ENCODE measurements around the gene DAPP1. TPM values are rescaled to one million over a fixed set of nuclear protein-coding genes. Genes with fewer than 3 reads are reported as not detected.

The DAPP1 gene
- polyA plus RNA-seq, 4 donors = 1.8 to 2.4 (median 1.8) TPM; not detected in 1

- peak; percentile 33 for FAIRE-seq
- no peak overlapping the region for H3K4me3 ChIP-seq (ENCODE audit: low read depth in 1 of 3, low read length in 3 of 3)
- peak; percentile 14 to 35 for DNase-seq
- 60 to 71% (median 62%) methylated on average over 2 of the region's 2 CpGs for WGBS, 3 donors
- H3K4me1 ChIP-seq (ENCODE audit: control insufficient read depth in 3 of 3, insufficient read depth in 2 of 3, low read depth in 1 of 3, low read length in 2 of 3) = no peaks in the 10 kb centered on the region
- H3K36me3 ChIP-seq (ENCODE audit: control insufficient read depth in 3 of 3, insufficient read depth in 2 of 3, low read depth in 1 of 3, low read length in 3 of 3) = peaks cover 6 to 15% (median 7%) of the 10 kb centered on the region in 3 donors
- no peaks in the 10 kb centered on the region for H3K9me3 ChIP-seq (ENCODE audit: control insufficient read depth in 2 of 2, insufficient read depth in 1 of 2, low read depth in 1 of 2, low read length in 1 of 2)
- H3K27me3 ChIP-seq (ENCODE audit: control insufficient read depth in 3 of 3, insufficient read depth in 3 of 3, low read length in 3 of 3) = no peaks in the 10 kb centered on the region
- no peak overlapping the region for H3K27ac ChIP-seq (ENCODE audit: low read depth in 1 of 3, low read length in 2 of 3)
These were observed 68.5 kb downstream of the DAPP1 start for GRCh38 chr4:99885063-99885664.

GRCh38 chr4:99885687-99886086 is 69.1 kb downstream of the DAPP1 start:
- Histone ChIP-seq H3K27me3 (ENCODE audit: control insufficient read depth in 3 of 3, insufficient read depth in 3 of 3, low read length in 3 of 3) (no peaks in the 10 kb centered on the region), H3K27ac (ENCODE audit: low read depth in 1 of 3, low read length in 2 of 3) (no peak overlapping the region), H3K4me3 (ENCODE audit: low read depth in 1 of 3, low read length in 3 of 3) (no peak overlapping the region), H3K36me3 (ENCODE audit: control insufficient read depth in 3 of 3, insufficient read depth in 2 of 3, low read depth in 1 of 3, low read length in 3 of 3) (peaks cover 2 to 11% (median 3%) of the 10 kb centered on the region in 3 donors), H3K4me1 (ENCODE audit: control insufficient read depth in 3 of 3, insufficient read depth in 2 of 3, low read depth in 1 of 3, low read length in 2 of 3) (no peaks in the 10 kb centered on the region), H3K9me3 (ENCODE audit: control insufficient read depth in 2 of 2, insufficient read depth in 1 of 2, low read depth in 1 of 2, low read length in 1 of 2) (no peaks in the 10 kb centered on the region)
- DNase-seq (no peak), FAIRE-seq (no peak)

- DNase-seq (no peak), FAIRE-seq (no peak)
- Histone ChIP-seq H3K4me1 (ENCODE audit: control insufficient read depth in 3 of 3, insufficient read depth in 2 of 3, low read depth in 1 of 3, low read length in 2 of 3) (no peaks in the 10 kb centered on the region), H3K36me3 (ENCODE audit: control insufficient read depth in 3 of 3, insufficient read depth in 2 of 3, low read depth in 1 of 3, low read length in 3 of 3) (peaks cover 0 to 9% (median 3%) of the 10 kb centered on the region in 3 donors), H3K9me3 (ENCODE audit: control insufficient read depth in 2 of 2, insufficient read depth in 1 of 2, low read depth in 1 of 2, low read length in 1 of 2) (no peaks in the 10 kb centered on the region), H3K27me3 (ENCODE audit: control insufficient read depth in 3 of 3, insufficient read depth in 3 of 3, low read length in 3 of 3) (no peaks in the 10 kb centered on the region), H3K4me3 (ENCODE audit: low read depth in 1 of 3, low read length in 3 of 3) (no peak overlapping the region), H3K27ac (ENCODE audit: low read depth in 1 of 3, low read length in 2 of 3) (no peak overlapping the region)
- 87 to 90% (median 88%) methylated on average over 4 of the region's 4 CpGs for WGBS, 3 donors
These were observed 69.5 kb downstream of the DAPP1 start for GRCh38 chr4:99886146-99886545.

DNA sequence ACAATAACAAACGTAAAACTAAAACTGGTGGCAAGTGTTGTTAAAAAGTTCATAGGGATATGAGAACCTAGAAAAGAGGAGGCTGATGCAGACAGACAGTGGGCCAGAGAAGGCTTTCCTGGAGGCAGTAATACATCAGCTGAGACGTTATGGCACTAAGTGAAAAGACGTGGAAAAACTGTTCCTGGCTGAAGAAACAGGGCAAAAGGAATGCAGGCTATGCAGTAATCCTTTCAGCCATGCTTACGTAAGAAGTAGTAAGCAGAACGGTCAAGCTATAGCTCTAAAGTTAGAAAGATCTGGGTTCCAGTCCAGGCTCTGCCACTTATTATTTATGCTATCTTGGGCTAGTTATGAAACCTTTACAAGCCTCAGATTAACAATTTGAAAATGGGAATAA is 71.2 kb downstream of the DAPP1 start:
- FAIRE-seq (no peak), DNase-seq (no peak)
- no peaks in the 10 kb centered on the region for H3K4me1 ChIP-seq (ENCODE audit: control insufficient read depth in 3 of 3, insufficient read depth in 2 of 3, low read depth in 1 of 3, low read length in 2 of 3)
- WGBS, 3 donors = 76 to 85% (median 78%) methylated on average over 5 of the region's 5 CpGs
- H3K27ac ChIP-seq (ENCODE audit: low read depth in 1 of 3, low read length in 2 of 3) = no peak overlapping the region
- no peak overlapping the region for H3K4me3 ChIP-seq (ENCODE audit: low read depth in 1 of 3, low read length in 3 of 3)
- no peaks in the 10 kb centered on the region for H3K27me3 ChIP-seq (ENCODE audit: control insufficient read depth in 3 of 3, insufficient read depth in 3 of 3, low read length in 3 of 3)
- H3K9me3 ChIP-seq (ENCODE audit: control insufficient read depth in 2 of 2, insufficient read depth in 1 of 2, low read depth in 1 of 2, low read length in 1 of 2) = no peaks in the 10 kb centered on the region
- H3K36me3 ChIP-seq (ENCODE audit: control insufficient read depth in 3 of 3, insufficient read depth in 2 of 3, low read depth in 1 of 3, low read length in 3 of 3) = peaks cover 0 to 9% (median 2%) of the 10 kb centered on the region in 3 donors

DNA sequence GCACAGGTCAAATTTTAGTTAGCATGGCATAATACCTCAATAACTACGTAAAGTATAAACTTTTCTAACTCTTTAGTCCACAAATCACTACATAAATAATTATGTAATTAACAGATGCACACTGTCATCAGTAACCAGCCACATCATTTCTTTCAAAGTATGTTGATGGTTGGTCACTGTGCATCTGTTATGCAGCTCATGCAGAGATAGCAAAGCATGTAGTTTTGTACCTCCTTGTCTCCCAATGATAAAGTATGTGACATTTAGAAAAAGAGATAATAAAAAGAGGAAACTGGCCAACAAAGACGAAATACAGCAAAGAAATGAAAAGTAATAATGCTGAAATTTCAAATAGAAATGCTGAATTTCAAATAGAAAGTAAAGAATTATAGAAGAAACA is 74.7 kb downstream of the DAPP1 start:
- FAIRE-seq = no peak
- no peak for DNase-seq
- peaks cover 0 to 4% (median 2%) of the 10 kb centered on the region in 3 donors for H3K36me3 ChIP-seq (ENCODE audit: control insufficient read depth in 3 of 3, insufficient read depth in 2 of 3, low read depth in 1 of 3, low read length in 3 of 3)
- peaks cover 3 to 9% (median 5%) of the 10 kb centered on the region in 3 donors for H3K4me1 ChIP-seq (ENCODE audit: control insufficient read depth in 3 of 3, insufficient read depth in 2 of 3, low read depth in 1 of 3, low read length in 2 of 3)
- no peaks in the 10 kb centered on the region for H3K9me3 ChIP-seq (ENCODE audit: control insufficient read depth in 2 of 2, insufficient read depth in 1 of 2, low read depth in 1 of 2, low read length in 1 of 2)
- WGBS, 3 donors = 78 to 82% (median 79%) methylated on average over 2 of the region's 2 CpGs
- no peaks in the 10 kb centered on the region for H3K27me3 ChIP-seq (ENCODE audit: control insufficient read depth in 3 of 3, insufficient read depth in 3 of 3, low read length in 3 of 3)
- no peak overlapping the region for H3K27ac ChIP-seq (ENCODE audit: low read depth in 1 of 3, low read length in 2 of 3)
- H3K4me3 ChIP-seq (ENCODE audit: low read depth in 1 of 3, low read length in 3 of 3) = no peak overlapping the region

DNA sequence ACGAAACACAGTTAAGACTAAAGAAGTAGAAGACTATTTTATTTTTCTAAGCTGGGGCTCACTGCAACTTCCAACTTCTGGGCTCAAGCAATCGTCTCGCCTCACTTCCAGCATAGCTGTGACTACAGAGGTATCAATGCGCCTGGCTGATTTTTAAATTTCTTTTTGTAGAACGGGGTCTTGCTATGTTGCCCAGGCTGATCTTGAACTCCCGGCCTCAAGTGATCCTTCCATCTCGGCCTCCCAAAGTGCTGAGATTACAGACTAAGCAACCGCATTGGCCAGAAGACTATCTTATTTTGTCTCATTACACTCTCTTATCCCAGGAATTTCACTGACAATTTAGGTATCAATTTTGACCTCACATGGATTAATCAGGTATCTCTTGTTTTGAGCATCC is 76.4 kb downstream of the DAPP1 start:
- H3K9me3 ChIP-seq (ENCODE audit: control insufficient read depth in 2 of 2, insufficient read depth in 1 of 2, low read depth in 1 of 2, low read length in 1 of 2) = no peaks in the 10 kb centered on the region
- H3K27me3 ChIP-seq (ENCODE audit: control insufficient read depth in 3 of 3, insufficient read depth in 3 of 3, low read length in 3 of 3) = no peaks in the 10 kb centered on the region
- peak overlapping the region in 2 of 3 donors; percentile 73 to 98 for H3K4me3 ChIP-seq (ENCODE audit: low read depth in 1 of 3, low read length in 3 of 3)
- WGBS, 3 donors = 94 to 96% (median 95%) methylated on average over 8 of the region's 8 CpGs
- no peak for DNase-seq
- H3K4me1 ChIP-seq (ENCODE audit: control insufficient read depth in 3 of 3, insufficient read depth in 2 of 3, low read depth in 1 of 3, low read length in 2 of 3) = peaks cover 3 to 9% (median 5%) of the 10 kb centered on the region in 3 donors
- peak overlapping the region in 1 of 3 donors; percentile 16 for H3K27ac ChIP-seq (ENCODE audit: low read depth in 1 of 3, low read length in 2 of 3)
- FAIRE-seq = no peak
- H3K36me3 ChIP-seq (ENCODE audit: control insufficient read depth in 3 of 3, insufficient read depth in 2 of 3, low read depth in 1 of 3, low read length in 3 of 3) = peaks cover 0 to 4% (median 2%) of the 10 kb centered on the region in 3 donors

GRCh38 chr4:99893839-99894160 is 77.2 kb downstream of the DAPP1 start:
- FAIRE-seq = no peak
- H3K27me3 ChIP-seq (ENCODE audit: control insufficient read depth in 3 of 3, insufficient read depth in 3 of 3, low read length in 3 of 3) = no peaks in the 10 kb centered on the region

DNA sequence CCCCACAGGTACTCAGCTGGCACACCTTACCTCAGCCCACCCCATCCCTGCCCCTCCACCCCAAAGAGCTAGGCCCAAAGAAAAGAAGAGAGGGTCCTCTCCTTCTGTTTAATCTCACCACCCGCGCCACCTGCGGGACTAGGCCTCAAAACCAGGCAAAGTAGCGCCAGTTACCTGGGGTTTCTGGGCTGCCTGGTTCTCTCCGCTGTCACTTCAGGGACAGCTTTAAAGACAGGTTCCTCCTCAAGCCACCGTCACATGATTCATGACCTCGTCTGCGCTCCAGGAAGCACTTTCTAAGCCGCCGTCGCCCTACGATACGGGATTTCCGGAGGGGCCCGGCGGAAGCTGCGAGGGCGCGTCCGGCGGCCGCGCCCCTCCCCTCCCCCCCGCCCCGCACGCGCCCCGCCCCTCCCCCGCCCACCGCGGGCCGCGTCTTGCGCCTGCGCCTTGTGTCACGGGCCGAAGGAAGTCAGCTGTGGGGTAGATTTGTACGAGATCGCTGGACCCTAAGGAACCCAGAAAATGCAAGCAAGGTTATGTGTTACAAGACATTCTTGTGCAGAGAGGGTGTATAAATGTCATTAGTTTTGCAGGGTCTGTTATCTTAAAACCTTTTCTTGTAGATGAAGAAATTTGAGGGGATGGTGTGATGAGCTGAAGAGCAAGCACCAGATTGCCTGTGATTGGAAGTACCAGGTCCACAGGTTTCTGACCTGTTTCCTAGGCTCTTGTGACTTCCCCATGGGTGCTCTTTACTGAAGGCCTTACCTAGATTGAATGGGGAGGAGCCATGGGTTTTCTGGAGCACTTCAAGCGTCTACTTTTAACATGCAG is 77.8 kb downstream of the DAPP1 start, which contains the start of gene LAMTOR3:
TSS of gene LAMTOR3 (minus strand) at position 267 of the 837 bp plus-strand sequence. CDS start 464 bp downstream, outside the sequence.
- peaks cover 3 to 9% (median 5%) of the 10 kb centered on the region in 3 donors for H3K4me1 ChIP-seq (ENCODE audit: control insufficient read depth in 3 of 3, insufficient read depth in 2 of 3, low read depth in 1 of 3, low read length in 2 of 3)

More at GRCh38 chr4:99893839-99894160, 77.2 kb downstream of the DAPP1 start:
- DNase-seq = no peak
- peaks cover 3 to 9% (median 5%) of the 10 kb centered on the region in 3 donors for H3K4me1 ChIP-seq (ENCODE audit: control insufficient read depth in 3 of 3, insufficient read depth in 2 of 3, low read depth in 1 of 3, low read length in 2 of 3)
- H3K27ac ChIP-seq (ENCODE audit: low read depth in 1 of 3, low read length in 2 of 3) = peak overlapping the region; percentile 74 to 94 (median 93)
- H3K4me3 ChIP-seq (ENCODE audit: low read depth in 1 of 3, low read length in 3 of 3) = peak overlapping the region; percentile 73 to 98 (median 75)
- H3K9me3 ChIP-seq (ENCODE audit: control insufficient read depth in 2 of 2, insufficient read depth in 1 of 2, low read depth in 1 of 2, low read length in 1 of 2) = no peaks in the 10 kb centered on the region
- 1 to 2% (median 2%) methylated on average over 12 of the region's 12 CpGs for WGBS, 3 donors
- peaks cover 0 to 2% (median 2%) of the 10 kb centered on the region in 3 donors for H3K36me3 ChIP-seq (ENCODE audit: control insufficient read depth in 3 of 3, insufficient read depth in 2 of 3, low read depth in 1 of 3, low read length in 3 of 3)

More for the DNA sequence above, 77.8 kb downstream of the DAPP1 start, which contains the start of gene LAMTOR3:
- 3% methylated on average over 31 to 40 of the region's 40 CpGs for WGBS, 3 donors
- H3K36me3 ChIP-seq (ENCODE audit: control insufficient read depth in 3 of 3, insufficient read depth in 2 of 3, low read depth in 1 of 3, low read length in 3 of 3) = peaks cover 0 to 1% (median 0%) of the 10 kb centered on the region in 3 donors
- peak within 1 kb of the TSS; percentile 74 to 94 (median 93) for H3K27ac ChIP-seq (ENCODE audit: low read depth in 1 of 3, low read length in 2 of 3)
- H3K4me3 ChIP-seq (ENCODE audit: low read depth in 1 of 3, low read length in 3 of 3) = peak within 1 kb of the TSS; percentile 73 to 98 (median 75)
- H3K9me3 ChIP-seq (ENCODE audit: control insufficient read depth in 2 of 2, insufficient read depth in 1 of 2, low read depth in 1 of 2, low read length in 1 of 2) = no peaks in the 10 kb centered on the region
- DNase-seq (peak; percentile 96), FAIRE-seq (no peak)
- H3K27me3 ChIP-seq (ENCODE audit: control insufficient read depth in 3 of 3, insufficient read depth in 3 of 3, low read length in 3 of 3) = no peaks in the 10 kb centered on the region

All from small intestine (tissue), 7 donors.